Ishikawa (cell line): ENCODE results near the gene MAP1B.

Experiments used
- CREB1 ChIP-seq: IDR thresholded peaks from 2 replicates; pipeline ENCODE4 v1.6.1; 2012; ENCODE audit warnings: low read depth
- EP300 ChIP-seq: IDR thresholded peaks from 2 replicates; pipeline ENCODE4 v1.6.1; 2012; ENCODE audit warnings: borderline replicate concordance
- NFIC ChIP-seq: IDR thresholded peaks from 2 replicates; pipeline ENCODE4 v1.6.1; 2012
- RAD21 ChIP-seq: IDR thresholded peaks from 2 replicates; pipeline ENCODE4 v1.6.1; 2012; ENCODE audit warnings: low read depth
- TAF1 ChIP-seq: IDR thresholded peaks from 2 replicates; pipeline ENCODE4 v1.6.1; 2012; ENCODE audit warnings: low read depth, mild to moderate bottlenecking
- ZBTB7A ChIP-seq: IDR thresholded peaks from 2 replicates; pipeline ENCODE4 v1.6.1; 2012; ENCODE audit warnings: low read depth

DNA sequence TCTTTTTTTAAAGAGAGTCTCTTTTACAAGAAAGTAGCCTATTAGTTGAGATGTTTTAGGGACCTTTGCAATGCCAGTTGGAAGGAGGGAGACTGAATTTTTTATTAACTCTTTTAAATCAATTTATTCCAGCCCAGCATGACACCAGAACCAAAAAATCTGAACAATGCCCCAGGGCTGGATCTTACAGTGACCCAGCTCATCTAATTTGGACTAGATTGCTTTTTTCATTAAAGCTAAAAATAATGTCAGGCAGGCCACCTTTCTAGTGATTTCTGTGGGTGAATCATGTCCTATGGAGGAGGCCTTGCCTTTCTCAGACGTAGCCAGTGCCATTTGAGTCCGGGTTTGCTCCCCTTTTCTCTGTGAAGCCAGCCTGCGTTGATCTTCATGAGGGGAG, 38.8 kb downstream of the MAP1B start:
- TF ChIP-seq CREB1, result no peak
- TF ChIP-seq ZBTB7A, result no peak
- TF ChIP-seq TAF1, result no peak
- no peak for TF ChIP-seq EP300
- no peak for TF ChIP-seq NFIC
- no peak for TF ChIP-seq RAD21
